ENCODE data around the gene NRROS.

DNA sequence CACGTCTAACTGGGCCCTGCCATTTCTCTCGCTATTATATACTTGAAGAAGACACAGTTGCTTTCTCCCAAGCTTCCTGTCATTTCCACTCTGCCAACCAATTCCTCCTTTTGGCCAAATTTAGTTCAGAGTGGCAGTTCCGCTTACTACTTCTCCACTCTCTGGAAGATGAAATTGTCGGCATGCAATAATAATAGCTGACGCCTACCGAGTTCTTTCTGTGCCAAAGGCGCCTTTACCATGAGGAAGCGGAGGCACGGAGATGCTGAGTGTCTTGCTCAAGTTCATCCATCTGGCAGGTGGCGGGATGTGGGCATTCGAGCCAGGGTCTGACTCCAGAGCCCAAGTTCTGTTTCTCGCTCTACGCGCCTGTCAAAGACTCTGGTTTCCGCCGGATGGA, 14.6 kb upstream of the NRROS start:
- TF ChIP-seq, protein P1, sequence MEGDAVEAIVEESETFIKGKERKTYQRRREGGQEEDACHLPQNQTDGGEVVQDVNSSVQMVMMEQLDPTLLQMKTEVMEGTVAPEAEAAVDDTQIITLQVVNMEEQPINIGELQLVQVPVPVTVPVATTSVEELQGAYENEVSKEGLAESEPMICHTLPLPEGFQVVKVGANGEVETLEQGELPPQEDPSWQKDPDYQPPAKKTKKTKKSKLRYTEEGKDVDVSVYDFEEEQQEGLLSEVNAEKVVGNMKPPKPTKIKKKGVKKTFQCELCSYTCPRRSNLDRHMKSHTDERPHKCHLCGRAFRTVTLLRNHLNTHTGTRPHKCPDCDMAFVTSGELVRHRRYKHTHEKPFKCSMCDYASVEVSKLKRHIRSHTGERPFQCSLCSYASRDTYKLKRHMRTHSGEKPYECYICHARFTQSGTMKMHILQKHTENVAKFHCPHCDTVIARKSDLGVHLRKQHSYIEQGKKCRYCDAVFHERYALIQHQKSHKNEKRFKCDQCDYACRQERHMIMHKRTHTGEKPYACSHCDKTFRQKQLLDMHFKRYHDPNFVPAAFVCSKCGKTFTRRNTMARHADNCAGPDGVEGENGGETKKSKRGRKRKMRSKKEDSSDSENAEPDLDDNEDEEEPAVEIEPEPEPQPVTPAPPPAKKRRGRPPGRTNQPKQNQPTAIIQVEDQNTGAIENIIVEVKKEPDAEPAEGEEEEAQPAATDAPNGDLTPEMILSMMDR (conservative IDR thresholded peaks at IDR 0.05; ENCODE audit: low read length), result no peak
- no peak for TF ChIP-seq EZH2phosphoT487 (IDR thresholded peaks at IDR 0.05; ENCODE audit: borderline replicate concordance)

All from Loucy (cell line).